ENCODE data around the gene STT3A. TPM values are rescaled to one million over a fixed set of nuclear protein-coding genes. Genes with fewer than 3 reads are reported as not detected.
A peak's percentile ranks its signal among the peaks of the same experiment; 100 is the strongest.

The STT3A gene
- total and polyA plus RNA-seq, 5 donors from 2014 or later = 46.8 to 73.3 (median 57.7) TPM

DNA sequence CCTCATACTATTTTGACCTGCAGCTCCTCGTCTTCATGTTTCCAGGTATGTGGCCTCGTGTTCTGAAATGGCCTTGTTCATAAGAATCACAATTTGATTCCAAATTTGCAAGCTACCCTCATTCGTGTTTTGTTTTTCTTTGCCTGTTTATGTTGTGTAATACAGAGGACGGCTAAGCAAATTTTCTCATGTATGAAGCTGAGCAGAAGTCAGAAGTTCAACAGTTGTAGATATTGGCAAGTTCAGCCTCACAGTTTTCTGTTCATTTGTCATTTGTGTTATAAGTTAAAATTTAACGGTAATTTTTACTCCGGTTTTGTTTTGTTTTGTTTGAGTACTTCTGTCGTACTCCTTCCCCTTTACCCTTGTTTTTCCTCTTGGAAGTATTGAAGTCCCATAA, 16.9 kb downstream of the STT3A start:
- Histone ChIP-seq H3K4me3 (ENCODE audit: low read depth, low read length) (no peak overlapping the region), H3K9me3 (ENCODE audit: control insufficient read depth in 2 of 2, low read length in 2 of 2) (no peaks in the 10 kb centered on the region), H3K4me1 (ENCODE audit: control insufficient read depth, insufficient read depth, low read length, poor library complexity, severe bottlenecking) (no peaks in the 10 kb centered on the region), H3K36me3 (ENCODE audit: control insufficient read depth, insufficient read depth, low read length) (peaks cover 98% of the 10 kb centered on the region), H3K27ac (ENCODE audit: insufficient read depth, low read length, poor library complexity, severe bottlenecking) (no peak overlapping the region), H3K27me3 (ENCODE audit: control insufficient read depth, insufficient read depth, low read length) (no peaks in the 10 kb centered on the region)
- ATAC-seq (ENCODE audit: low read depth in 2 of 2) (no peak), DNase-seq (no peak)
- no peak overlapping the region for H3K4me3 Mint-ChIP-seq
- H3K27ac Mint-ChIP-seq = no peak overlapping the region
- no peaks in the 10 kb centered on the region for H3K9me3 Mint-ChIP-seq
- H3K36me3 Mint-ChIP-seq = peaks cover 58% of the 10 kb centered on the region
- peaks cover 0 to 4% (median 0%) of the 10 kb centered on the region in 4 donors for H3K4me1 Mint-ChIP-seq
- no peaks in the 10 kb centered on the region for H3K27me3 Mint-ChIP-seq

- Histone ChIP-seq H3K4me1 (ENCODE audit: control insufficient read depth, insufficient read depth, low read length, poor library complexity, severe bottlenecking) (no peaks in the 10 kb centered on the region), H3K4me3 (ENCODE audit: low read depth, low read length) (no peak overlapping the region), H3K36me3 (ENCODE audit: control insufficient read depth, insufficient read depth, low read length) (peaks cover 83% of the 10 kb centered on the region), H3K27me3 (ENCODE audit: control insufficient read depth, insufficient read depth, low read length) (no peaks in the 10 kb centered on the region), H3K27ac (ENCODE audit: insufficient read depth, low read length, poor library complexity, severe bottlenecking) (no peak overlapping the region), H3K9me3 (ENCODE audit: control insufficient read depth in 2 of 2, low read length in 2 of 2) (no peaks in the 10 kb centered on the region)
- Mint-ChIP-seq H3K4me3 (no peak overlapping the region), H3K27me3 (no peaks in the 10 kb centered on the region), H3K36me3 (peaks cover 45% of the 10 kb centered on the region), H3K27ac (no peak overlapping the region), H3K4me1 (peaks cover 0 to 10% (median 0%) of the 10 kb centered on the region in 4 donors), H3K9me3 (no peaks in the 10 kb centered on the region)
- DNase-seq (no peak), ATAC-seq (ENCODE audit: low read depth in 2 of 2) (no peak)
Measured at GRCh38 chr11:125618383-125618782, 25.7 kb downstream of the STT3A start.

- peaks cover 4% of the 10 kb centered on the region for H3K27me3 Mint-ChIP-seq
- peaks cover 48% of the 10 kb centered on the region for H3K36me3 ChIP-seq (ENCODE audit: control insufficient read depth, insufficient read depth, low read length)
- H3K4me3 ChIP-seq (ENCODE audit: low read depth, low read length) = no peak overlapping the region
- no peak overlapping the region for H3K27ac ChIP-seq (ENCODE audit: insufficient read depth, low read length, poor library complexity, severe bottlenecking)
- H3K36me3 Mint-ChIP-seq = peaks cover 30% of the 10 kb centered on the region
- ATAC-seq (ENCODE audit: low read depth in 2 of 2) = no peak
- no peaks in the 10 kb centered on the region for H3K9me3 ChIP-seq (ENCODE audit: control insufficient read depth in 2 of 2, low read length in 2 of 2)
- no peaks in the 10 kb centered on the region for H3K9me3 Mint-ChIP-seq
- peaks cover 17% of the 10 kb centered on the region for H3K4me1 ChIP-seq (ENCODE audit: control insufficient read depth, insufficient read depth, low read length, poor library complexity, severe bottlenecking)
- H3K27me3 ChIP-seq (ENCODE audit: control insufficient read depth, insufficient read depth, low read length) = no peaks in the 10 kb centered on the region
- peaks cover 11 to 25% (median 14%) of the 10 kb centered on the region in 4 donors for H3K4me1 Mint-ChIP-seq
- H3K27ac Mint-ChIP-seq = no peak overlapping the region
- DNase-seq = no peak
- peak overlapping the region in 1 of 4 donors; percentile 77 for H3K4me3 Mint-ChIP-seq
Measured at GRCh38 chr11:125621995-125622394, 29.3 kb downstream of the STT3A start.

GRCh38 chr11:125623064-125623463, 30.4 kb downstream of the STT3A start:
- Mint-ChIP-seq H3K9me3 (no peaks in the 10 kb centered on the region), H3K27ac (peak overlapping the region in 1 of 3 donors; percentile 68), H3K36me3 (peaks cover 28% of the 10 kb centered on the region), H3K4me1 (peaks cover 15 to 31% (median 22%) of the 10 kb centered on the region in 4 donors), H3K4me3 (peak overlapping the region in 1 of 4 donors; percentile 55), H3K27me3 (peaks cover 4% of the 10 kb centered on the region)
- Histone ChIP-seq H3K4me1 (ENCODE audit: control insufficient read depth, insufficient read depth, low read length, poor library complexity, severe bottlenecking) (peaks cover 18% of the 10 kb centered on the region), H3K4me3 (ENCODE audit: low read depth, low read length) (no peak overlapping the region), H3K27ac (ENCODE audit: insufficient read depth, low read length, poor library complexity, severe bottlenecking) (no peak overlapping the region), H3K27me3 (ENCODE audit: control insufficient read depth, insufficient read depth, low read length) (no peaks in the 10 kb centered on the region), H3K9me3 (ENCODE audit: control insufficient read depth in 2 of 2, low read length in 2 of 2) (no peaks in the 10 kb centered on the region), H3K36me3 (ENCODE audit: control insufficient read depth, insufficient read depth, low read length) (peaks cover 39% of the 10 kb centered on the region)
- DNase-seq (no peak), ATAC-seq (ENCODE audit: low read depth in 2 of 2) (no peak)

GRCh38 chr11:125624756-125625213, 32.1 kb downstream of the STT3A start, which contains the start of gene CHEK1:
Gene CHEK1, plus strand, starts transcription at chr11:125625163. Its CDS starts 1,606 bp downstream, at chr11:125626769.
- Mint-ChIP-seq H3K9me3 (no peaks in the 10 kb centered on the region), H3K27me3 (peaks cover 4% of the 10 kb centered on the region), H3K36me3 (peaks cover 20% of the 10 kb centered on the region), H3K27ac (peak within 1 kb of the TSS; percentile 91 to 99 (median 92)), H3K4me1 (peaks cover 15 to 31% (median 25%) of the 10 kb centered on the region in 4 donors), H3K4me3 (peak within 1 kb of the TSS; percentile 93 to 100 (median 98))
- peaks cover 18% of the 10 kb centered on the region for H3K4me1 ChIP-seq (ENCODE audit: control insufficient read depth, insufficient read depth, low read length, poor library complexity, severe bottlenecking)
- DNase-seq (no peak), ATAC-seq (ENCODE audit: low read depth in 2 of 2) (no peak)
- H3K36me3 ChIP-seq (ENCODE audit: control insufficient read depth, insufficient read depth, low read length) = peaks cover 21% of the 10 kb centered on the region
- H3K9me3 ChIP-seq (ENCODE audit: control insufficient read depth in 2 of 2, low read length in 2 of 2) = no peaks in the 10 kb centered on the region
- no peaks in the 10 kb centered on the region for H3K27me3 ChIP-seq (ENCODE audit: control insufficient read depth, insufficient read depth, low read length)
- H3K27ac ChIP-seq (ENCODE audit: insufficient read depth, low read length, poor library complexity, severe bottlenecking) = peak within 1 kb of the TSS; percentile 97
- peak within 1 kb of the TSS; percentile 88 for H3K4me3 ChIP-seq (ENCODE audit: low read depth, low read length)

- H3K36me3 Mint-ChIP-seq = peaks cover 17% of the 10 kb centered on the region
- no peak for ATAC-seq (ENCODE audit: low read depth in 2 of 2)
- peaks cover 4% of the 10 kb centered on the region for H3K27me3 Mint-ChIP-seq
- H3K9me3 Mint-ChIP-seq = no peaks in the 10 kb centered on the region
- Histone ChIP-seq H3K4me1 (ENCODE audit: control insufficient read depth, insufficient read depth, low read length, poor library complexity, severe bottlenecking) (peaks cover 18% of the 10 kb centered on the region), H3K9me3 (ENCODE audit: control insufficient read depth in 2 of 2, low read length in 2 of 2) (no peaks in the 10 kb centered on the region), H3K27me3 (ENCODE audit: control insufficient read depth, insufficient read depth, low read length) (no peaks in the 10 kb centered on the region), H3K27ac (ENCODE audit: insufficient read depth, low read length, poor library complexity, severe bottlenecking) (peak overlapping the region; percentile 97), H3K4me3 (ENCODE audit: low read depth, low read length) (peak overlapping the region; percentile 88), H3K36me3 (ENCODE audit: control insufficient read depth, insufficient read depth, low read length) (peaks cover 17% of the 10 kb centered on the region)
- DNase-seq = no peak
- peaks cover 15 to 31% (median 25%) of the 10 kb centered on the region in 4 donors for H3K4me1 Mint-ChIP-seq
- H3K4me3 Mint-ChIP-seq = peak overlapping the region; percentile 93 to 100 (median 98)
- peak overlapping the region; percentile 91 to 99 (median 92) for H3K27ac Mint-ChIP-seq
Measured at GRCh38 chr11:125625225-125625629, 32.6 kb downstream of the STT3A start.

- peaks cover 15 to 31% (median 26%) of the 10 kb centered on the region in 4 donors for H3K4me1 Mint-ChIP-seq
- H3K36me3 Mint-ChIP-seq = peaks cover 17% of the 10 kb centered on the region
- Histone ChIP-seq H3K9me3 (ENCODE audit: control insufficient read depth in 2 of 2, low read length in 2 of 2) (no peaks in the 10 kb centered on the region), H3K27ac (ENCODE audit: insufficient read depth, low read length, poor library complexity, severe bottlenecking) (peak overlapping the region; percentile 97), H3K36me3 (ENCODE audit: control insufficient read depth, insufficient read depth, low read length) (peaks cover 12% of the 10 kb centered on the region), H3K4me1 (ENCODE audit: control insufficient read depth, insufficient read depth, low read length, poor library complexity, severe bottlenecking) (peaks cover 18% of the 10 kb centered on the region), H3K4me3 (ENCODE audit: low read depth, low read length) (peak overlapping the region; percentile 88), H3K27me3 (ENCODE audit: control insufficient read depth, insufficient read depth, low read length) (no peaks in the 10 kb centered on the region)
- peak overlapping the region; percentile 93 to 100 (median 98) for H3K4me3 Mint-ChIP-seq
- H3K27me3 Mint-ChIP-seq = peaks cover 4% of the 10 kb centered on the region
- no peaks in the 10 kb centered on the region for H3K9me3 Mint-ChIP-seq
- H3K27ac Mint-ChIP-seq = peak overlapping the region; percentile 91 to 99 (median 92)
- ATAC-seq (ENCODE audit: low read depth in 2 of 2) = peak; percentile 92 to 93
- DNase-seq = peak; percentile 71 to 91 (median 86)
Measured at GRCh38 chr11:125625630-125626287, 33.1 kb downstream of the STT3A start.

All from CD4-positive, CD25-positive, alpha-beta regulatory T cell (primary cell).